Measurements from ENCODE around the gene TTC7B. TPM values are rescaled to one million over a fixed set of nuclear protein-coding genes. Genes with fewer than 3 reads are reported as not detected.

The TTC7B gene
- total and polyA plus RNA-seq, 2 donors (not counting 3 experiments of a cell fraction or from before 2014, with no cell fraction given) = 46.8 to 76.5 TPM

- dilution Hi-C loops (cut with MboI; ENCODE audit: extremely low pct_ligation_motif_present, low sequenced_read_pairs) = no loop called here
- Histone ChIP-seq H3K27ac (ENCODE audit: insufficient read depth, low read depth, low read length) (no peak overlapping the region), H3K36me3 (ENCODE audit: control insufficient read depth in 2 of 2, extremely low read depth in 1 of 2, insufficient read depth in 2 of 2, low read length in 2 of 2) (no peaks in the 10 kb centered on the region), H2AFZ (ENCODE audit: low read depth, low read length) (no peak overlapping the region), H3K27me3 (ENCODE audit: control insufficient read depth in 2 of 2, insufficient read depth in 2 of 2, low read length in 2 of 2) (no peaks in the 10 kb centered on the region), H3K9me1 (replicated peaks; ENCODE audit: control insufficient read depth, extremely low read depth, insufficient read depth, low read length) (no peaks in the 10 kb centered on the region), H3K9ac (replicated peaks; ENCODE audit: extremely low read depth, insufficient read depth, low read length) (no peak overlapping the region), H3K4me3 (replicated peaks in 1 of 3; ENCODE audit: insufficient read depth in 1 of 3, low read depth in 1 of 3, low read length in 3 of 3) (no peak overlapping the region), H3K4me1 (ENCODE audit: control insufficient read depth, extremely low read depth, insufficient read depth, low read length) (no peaks in the 10 kb centered on the region), H4K20me1 (replicated peaks; ENCODE audit: control insufficient read depth, extremely low read depth, insufficient read depth, low read length) (no peaks in the 10 kb centered on the region), H3K79me2 (ENCODE audit: control insufficient read depth, insufficient read depth, low read length) (no peaks in the 10 kb centered on the region), H3K9me3 (replicated peaks; ENCODE audit: control insufficient read depth, insufficient read depth, low read length) (no peaks in the 10 kb centered on the region), H3K4me2 (ENCODE audit: insufficient read depth, low read length) (no peak overlapping the region)
- no peak for FAIRE-seq
- no TSS peak for BruUV-seq (replicated peaks)
- ChIA-PET POLR2A (no interaction called here), CTCF (interaction anchor here (1.0 to 1.4 kb wide), 4 partner anchors 14 to 67 kb away, joined by 3 to 4 read pairs (median 3); no protein-coding TSS in a partner anchor)
- DNase-seq (ENCODE audit: low read depth, low spot score) = no peak
- intact Hi-C loops (cut with micrococcal nuclease) = no loop called here
- TF ChIP-seq POLR2AphosphoS5 (IDR thresholded peaks at IDR 0.05; ENCODE audit: insufficient read depth, low read depth, low read length) (no peak), CTCF (IDR thresholded peaks at IDR 0.05; ENCODE audit: extremely low read depth in 1 of 2, insufficient read depth in 1 of 2, low read depth in 1 of 2, low read length in 2 of 2) (no peak), POLR2A (IDR thresholded peaks at IDR 0.05; ENCODE audit: low read depth, low read length) (no peak), EZH2 (IDR thresholded peaks at IDR 0.05; ENCODE audit: borderline replicate concordance, low read depth, low read length, severe bottlenecking) (no peak), JUN (IDR thresholded peaks at IDR 0.05; ENCODE audit: borderline replicate concordance, insufficient read depth, insufficient read length, low read depth) (no peak), MAX (IDR thresholded peaks at IDR 0.05; ENCODE audit: insufficient read depth, insufficient read length) (no peak), GATA2 (IDR thresholded peaks at IDR 0.05; ENCODE audit: insufficient read depth, insufficient read length, low read depth, low read length) (no peak)
Observed at GRCh38 chr14:90820958-90821357, 4.7 kb upstream of the TTC7B start.

Data from endothelial cell of umbilical vein (primary cell).